ENCODE data around the gene C12orf75.
A peak's percentile ranks its signal among the peaks of the same experiment; 100 is the strongest.

C12orf75 gene

DNA sequence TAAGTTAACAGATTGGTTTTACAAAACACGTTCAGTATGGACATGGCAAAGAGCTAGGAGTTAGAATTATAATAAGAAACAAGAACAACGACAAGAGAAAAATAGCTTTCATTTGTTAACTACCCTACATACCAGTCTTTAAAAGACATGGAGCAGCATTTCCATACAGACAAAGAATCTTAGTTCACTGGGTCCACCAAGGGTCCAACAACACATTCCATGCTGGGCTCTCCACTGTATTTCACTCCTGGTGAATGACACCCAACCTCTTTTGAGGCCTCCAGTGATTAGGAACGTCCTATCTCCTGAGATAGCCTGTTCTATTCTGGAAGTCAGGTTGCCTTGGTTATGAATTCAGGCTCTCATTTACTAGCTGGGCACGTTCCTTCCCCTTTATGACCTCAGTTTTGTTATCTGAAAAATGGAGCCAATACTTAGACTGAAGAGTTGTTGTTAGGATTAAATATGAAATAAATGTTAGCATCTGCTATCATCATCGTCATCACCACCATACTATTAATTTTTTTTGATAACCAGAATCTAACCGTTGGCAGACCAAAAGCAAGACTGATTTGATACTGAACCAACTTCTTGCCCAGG is 37.7 kb downstream of the C12orf75 start:
- DNase-seq (ENCODE audit: low spot score) = no peak
- TF ChIP-seq, protein P1, sequence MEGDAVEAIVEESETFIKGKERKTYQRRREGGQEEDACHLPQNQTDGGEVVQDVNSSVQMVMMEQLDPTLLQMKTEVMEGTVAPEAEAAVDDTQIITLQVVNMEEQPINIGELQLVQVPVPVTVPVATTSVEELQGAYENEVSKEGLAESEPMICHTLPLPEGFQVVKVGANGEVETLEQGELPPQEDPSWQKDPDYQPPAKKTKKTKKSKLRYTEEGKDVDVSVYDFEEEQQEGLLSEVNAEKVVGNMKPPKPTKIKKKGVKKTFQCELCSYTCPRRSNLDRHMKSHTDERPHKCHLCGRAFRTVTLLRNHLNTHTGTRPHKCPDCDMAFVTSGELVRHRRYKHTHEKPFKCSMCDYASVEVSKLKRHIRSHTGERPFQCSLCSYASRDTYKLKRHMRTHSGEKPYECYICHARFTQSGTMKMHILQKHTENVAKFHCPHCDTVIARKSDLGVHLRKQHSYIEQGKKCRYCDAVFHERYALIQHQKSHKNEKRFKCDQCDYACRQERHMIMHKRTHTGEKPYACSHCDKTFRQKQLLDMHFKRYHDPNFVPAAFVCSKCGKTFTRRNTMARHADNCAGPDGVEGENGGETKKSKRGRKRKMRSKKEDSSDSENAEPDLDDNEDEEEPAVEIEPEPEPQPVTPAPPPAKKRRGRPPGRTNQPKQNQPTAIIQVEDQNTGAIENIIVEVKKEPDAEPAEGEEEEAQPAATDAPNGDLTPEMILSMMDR (IDR thresholded peaks at IDR 0.05; ENCODE audit: borderline replicate concordance, control extremely low read depth, extremely low read depth, insufficient read depth, missing control alignments) = no peak
- in situ Hi-C loops (cut with MboI; ENCODE audit: low sequenced_read_pairs, unreplicated experiment) = no loop called here

DNA sequence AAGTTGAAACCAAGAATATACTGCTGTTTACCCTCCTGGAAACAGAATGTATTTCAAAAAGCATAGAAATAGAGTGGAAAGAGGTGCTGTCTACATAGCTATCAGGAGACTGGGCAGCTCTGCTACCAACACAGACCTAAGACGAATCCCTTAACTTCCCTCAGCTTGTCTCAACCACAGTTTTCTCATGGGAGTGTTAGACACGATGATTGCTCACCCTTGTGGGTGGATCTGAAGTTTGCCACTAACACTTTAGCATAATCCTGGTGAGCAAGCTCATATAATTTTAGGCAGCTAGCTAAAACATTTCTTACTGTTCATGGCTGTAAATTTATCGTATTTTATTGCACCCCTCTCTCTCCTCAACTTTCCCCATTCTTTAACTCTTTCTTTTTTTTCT is 38.5 kb downstream of the C12orf75 start:
- TF ChIP-seq, protein P1 (IDR thresholded peaks at IDR 0.05; ENCODE audit: borderline replicate concordance, control extremely low read depth, extremely low read depth, insufficient read depth, missing control alignments) = no peak
- DNase-seq (ENCODE audit: low spot score) = no peak
- in situ Hi-C loops (cut with MboI; ENCODE audit: low sequenced_read_pairs, unreplicated experiment) = no loop called here

DNA sequence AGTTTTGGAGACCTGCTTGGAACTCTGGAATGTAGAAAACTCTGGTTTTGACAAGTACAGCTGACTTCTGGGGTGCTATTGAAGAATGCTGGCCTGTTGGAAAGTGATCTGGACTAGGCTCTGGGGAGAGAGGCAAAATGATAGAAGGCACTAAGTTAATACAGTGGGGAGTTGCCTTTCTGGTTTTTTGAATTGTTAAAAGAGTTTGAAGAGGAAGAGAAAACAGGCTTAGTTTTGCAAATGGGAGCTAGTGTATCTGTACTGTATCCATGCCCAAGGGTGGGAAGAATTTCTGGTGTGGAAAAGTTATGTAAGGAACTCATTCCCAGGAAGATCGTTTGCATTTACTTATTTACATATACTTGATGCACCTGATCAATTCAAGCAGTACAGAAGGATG is 43.8 kb downstream of the C12orf75 start:
- in situ Hi-C loops (cut with MboI; ENCODE audit: low sequenced_read_pairs, unreplicated experiment) = no loop called here
- TF ChIP-seq, protein P1 (IDR thresholded peaks at IDR 0.05; ENCODE audit: borderline replicate concordance, control extremely low read depth, extremely low read depth, insufficient read depth, missing control alignments) = no peak
- DNase-seq (ENCODE audit: low spot score) = no peak

DNA sequence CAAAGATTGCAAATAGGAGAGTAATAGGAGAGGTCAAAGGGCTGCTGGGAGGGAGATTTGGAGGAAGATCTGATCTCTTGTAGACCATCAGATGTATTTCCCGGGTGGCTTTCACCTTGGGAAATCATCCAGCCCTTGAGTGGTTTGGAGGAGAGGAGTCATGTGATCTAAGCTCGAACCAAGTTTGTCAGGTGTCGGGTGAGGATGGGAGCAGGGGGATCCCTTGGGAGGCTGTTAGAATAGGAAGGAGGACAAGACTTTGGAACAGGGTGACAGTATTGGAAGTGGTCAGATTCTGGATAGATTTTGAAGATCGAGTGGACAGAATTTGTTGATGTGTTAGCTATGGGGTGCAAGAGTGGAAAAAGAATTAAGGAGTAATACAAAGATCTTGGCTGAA is 46.6 kb downstream of the C12orf75 start:
- in situ Hi-C loops (cut with MboI; ENCODE audit: low sequenced_read_pairs, unreplicated experiment) = no loop called here
- no peak for DNase-seq (ENCODE audit: low spot score)
- TF ChIP-seq, protein P1 (IDR thresholded peaks at IDR 0.05; ENCODE audit: borderline replicate concordance, control extremely low read depth, extremely low read depth, insufficient read depth, missing control alignments) = no peak

DNA sequence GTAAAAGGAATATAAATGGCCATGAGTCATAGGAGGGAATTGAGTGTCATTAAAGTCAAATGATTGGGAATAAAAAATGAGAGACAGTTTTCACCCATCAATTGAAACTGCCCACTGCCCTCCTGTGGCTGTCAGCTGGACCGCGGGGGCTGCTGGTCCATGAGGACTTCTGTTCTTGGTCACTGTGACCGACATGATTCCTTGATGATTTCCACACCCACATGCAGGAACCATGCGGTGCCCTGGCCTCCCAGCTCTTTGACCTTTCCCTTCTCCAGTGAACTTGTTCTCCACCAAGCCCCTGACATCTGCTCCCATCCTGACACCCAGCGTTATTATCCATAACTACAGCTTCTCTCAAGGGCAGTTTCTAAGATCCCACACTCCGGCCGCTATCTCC is 48.4 kb downstream of the C12orf75 start:
- no peak for DNase-seq (ENCODE audit: low spot score)
- TF ChIP-seq, protein P1 (IDR thresholded peaks at IDR 0.05; ENCODE audit: borderline replicate concordance, control extremely low read depth, extremely low read depth, insufficient read depth, missing control alignments) = peak; percentile 14
- in situ Hi-C loops (cut with MboI; ENCODE audit: low sequenced_read_pairs, unreplicated experiment) = no loop called here

DNA sequence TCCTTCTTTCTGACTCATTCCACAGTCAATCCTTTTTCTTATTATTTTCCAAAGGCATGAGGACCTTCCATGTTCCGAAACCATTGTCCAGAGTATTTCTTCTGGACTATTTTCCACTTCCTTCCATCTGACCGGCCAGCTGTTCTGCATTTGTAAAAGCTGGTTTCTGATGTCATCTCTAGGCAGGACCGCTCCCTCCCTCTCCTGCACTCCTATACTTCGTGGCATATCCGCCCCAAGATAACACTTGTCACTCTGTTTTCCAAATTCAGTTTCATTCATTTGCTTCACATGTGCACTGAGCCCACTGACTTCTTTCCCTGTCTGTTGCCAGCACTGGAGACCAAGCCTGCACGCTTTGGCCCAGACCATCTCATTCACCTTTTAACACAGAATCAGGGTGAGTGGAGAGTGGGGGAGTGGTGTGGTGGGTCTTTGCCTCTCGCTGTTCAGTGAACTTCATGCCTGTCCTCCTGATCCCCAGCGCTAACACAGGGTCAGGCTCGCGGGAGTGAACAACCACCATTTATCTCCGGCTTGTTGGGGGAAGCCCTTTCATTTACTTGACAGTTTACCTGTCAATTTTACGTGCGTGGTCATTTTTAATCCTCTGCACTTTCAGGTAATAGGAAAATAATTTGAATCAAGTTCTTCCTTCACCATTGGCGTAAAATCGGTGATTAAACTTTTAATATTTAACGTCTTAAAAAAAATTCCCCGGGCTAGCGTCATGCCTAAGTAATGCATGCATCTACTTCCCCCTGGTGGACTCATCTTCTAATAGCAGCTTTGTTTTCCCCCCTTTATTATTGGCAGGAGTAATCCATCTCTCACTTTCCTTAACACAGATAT is 52.5 kb downstream of the C12orf75 start:
- DNase-seq (ENCODE audit: low spot score) = peak; percentile 78
- TF ChIP-seq, protein P1 (IDR thresholded peaks at IDR 0.05; ENCODE audit: borderline replicate concordance, control extremely low read depth, extremely low read depth, insufficient read depth, missing control alignments) = peak; percentile 59
- in situ Hi-C loops (cut with MboI; ENCODE audit: low sequenced_read_pairs, unreplicated experiment) = loop anchor here (10.0 kb wide), 1 partner anchor 98 kb away; no protein-coding TSS in a partner anchor
